GM12878 (cell line): Measurements from ENCODE around the gene SLCO2A1. TPM values are rescaled to one million over a fixed set of nuclear protein-coding genes. Genes with fewer than 3 reads are reported as not detected.

ENCODE experiments used
- ATAC-seq: fragments of 200-7000 bp; cut with Tn5 transposase; 3 replicates; pipeline ENCODE4 v1.9.1; 2020; ENCODE audit warnings: mild to moderate bottlenecking, moderate library complexity
- BruUV-seq: library from RNA; stranded (reverse); fragments of 400-500 nt; replicated peaks from 2 replicates; lab custom pipeline; 2021; lab: Mats Ljungman, UMichigan
- CTCF ChIA-PET: fragments of 300-600 bp; sonication (Branson Sonifier 250); formaldehyde crosslinking; extraction: SDS; loops from one replicate; lab custom pipeline; 2021; ENCODE audit warnings: inconsistent platforms; lab: Yijun Ruan, JAX
- POLR2A ChIA-PET: fragments of 350-600 bp; formaldehyde crosslinking; extraction: SDS; loops from one replicate; lab custom pipeline; 2021; ENCODE audit warnings: inconsistent platforms; lab: Charles Lee
- RAD21 ChIA-PET: fragments of 300-600 bp; sonication (Branson Sonifier 250); formaldehyde crosslinking; loops from one replicate; lab custom pipeline; 2023; ENCODE audit warnings: antibody characterized with exemption; ENCODE audit not compliant: unreplicated experiment; lab: Charles Lee
- SMC1A ChIA-PET: fragments of 300-600 bp; sonication (Branson Sonifier 250); formaldehyde crosslinking; loops from one replicate; lab custom pipeline; 2023; ENCODE audit not compliant: unreplicated experiment, uncharacterized antibody; lab: Charles Lee
- DNase-seq: peaks from one replicate; pipeline ENCODE4 v3.0.0-alpha.2; 2011; ENCODE audit warnings: low read depth, low spot score
- FAIRE-seq: peaks from 3 replicates; lab custom pipeline; 2011; peaks lifted over from hg19 to GRCh38; lab: Jason Lieb, UNC
- H2AFZ ChIP-seq: 2 replicates; pipeline ENCODE4 v1.6.0; 2011; ENCODE audit warnings: low read depth, low read length, control low read depth; ENCODE audit not compliant: control insufficient read depth
- H3K27ac ChIP-seq: 2 replicates; pipeline ENCODE4 v1.5.1; 2011; ENCODE audit warnings: control low read depth; ENCODE audit not compliant: control insufficient read depth, insufficient read depth
- H3K27me3 ChIP-seq, 2 experiments: replicated peaks in 1 of 2; 2 replicates each; pipeline versions ENCODE4 v1.6.0 to v1.6.1; 2011; ENCODE audit warnings: low read length in 1 of 2; ENCODE audit not compliant: control insufficient read depth in 2 of 2, insufficient read depth in 2 of 2
- H3K36me3 ChIP-seq, 2 experiments: 2 replicates each; pipeline ENCODE4 v1.5.1; 2011; ENCODE audit warnings: low read length in 1 of 2; ENCODE audit not compliant: control insufficient read depth in 2 of 2, insufficient read depth in 2 of 2
- H3K4me1 ChIP-seq: 2 replicates; pipeline ENCODE4 v1.6.1; 2011; ENCODE audit warnings: mild to moderate bottlenecking, low read length, moderate library complexity, mixed read lengths; ENCODE audit not compliant: control insufficient read depth, insufficient read depth
- H3K4me2 ChIP-seq: 2 replicates; pipeline ENCODE4 v1.6.0; 2011; ENCODE audit warnings: control low read depth; ENCODE audit not compliant: control insufficient read depth, insufficient read depth
- H3K4me3 ChIP-seq: fragments of 200-600 bp; sonication (generic); 2 replicates; pipeline ENCODE4 v1.5.1; 2016
- H3K79me2 ChIP-seq: 2 replicates; pipeline ENCODE4 v1.6.0; 2011; ENCODE audit warnings: low read length; ENCODE audit not compliant: control insufficient read depth, insufficient read depth
- H3K9ac ChIP-seq: 2 replicates; pipeline ENCODE4 v1.8.0; 2011; ENCODE audit warnings: low read length, control low read depth, mixed read lengths; ENCODE audit not compliant: control insufficient read depth, insufficient read depth
- H3K9me3 ChIP-seq: replicated peaks from 3 replicates; pipeline ENCODE4 v1.5.1; 2011; ENCODE audit warnings: mild to moderate bottlenecking, low read length; ENCODE audit not compliant: control insufficient read depth, insufficient read depth
- H4K20me1 ChIP-seq: 2 replicates; pipeline ENCODE4 v1.6.0; 2011; ENCODE audit not compliant: control insufficient read depth, insufficient read depth
- EZH2 ChIP-seq: IDR thresholded peaks from 2 replicates; pipeline ENCODE4 v1.6.1; 2012; ENCODE audit warnings: low read depth, mild to moderate bottlenecking, control low read depth, inconsistent platforms, low read length, borderline replicate concordance; ENCODE audit not compliant: control insufficient read depth
- GATAD2B ChIP-seq: fragments of 450-650 bp; conservative IDR thresholded peaks from 2 replicates; pipeline ENCODE4 v1.6.1; 2017; ENCODE audit warnings: low read depth, mild to moderate bottlenecking, moderate library complexity
- HDGF ChIP-seq: fragments of 450-650 bp; IDR thresholded peaks from 2 replicates; pipeline ENCODE4 v1.6.1; 2016; ENCODE audit warnings: antibody characterized with exemption
- IKZF2 ChIP-seq, 2 experiments: fragments of 450-650 bp; IDR thresholded peaks; 2 replicates each; pipeline ENCODE4 v1.6.1; 2017; ENCODE audit warnings: mild to moderate bottlenecking in 2 of 2, moderate library complexity in 2 of 2
- NFYA ChIP-seq: IDR thresholded peaks from 2 replicates; pipeline ENCODE4 v1.6.1; 2011; ENCODE audit warnings: low read depth, mild to moderate bottlenecking, low read length, improper control_type of control experiment, borderline replicate concordance
- SMC3 ChIP-seq: IDR thresholded peaks from 2 replicates; pipeline ENCODE4 v1.6.1; 2011; ENCODE audit warnings: low read length, improper control_type of control experiment, borderline replicate concordance
- SUPT20H ChIP-seq: IDR thresholded peaks from 2 replicates; pipeline ENCODE4 v1.6.1; 2011; ENCODE audit warnings: low read depth, mild to moderate bottlenecking, low read length, moderate library complexity, borderline replicate concordance; ENCODE audit not compliant: control insufficient read depth
- TAF1 ChIP-seq: IDR thresholded peaks from 2 replicates; pipeline ENCODE4 v1.6.1; 2011; ENCODE audit warnings: mild to moderate bottlenecking, low read depth, low read length, borderline replicate concordance
- TARDBP ChIP-seq: IDR thresholded peaks from 2 replicates; pipeline ENCODE4 v1.6.1; 2016; ENCODE audit warnings: borderline replicate concordance
- ZNF384 ChIP-seq: IDR thresholded peaks from 2 replicates; pipeline ENCODE4 v1.6.1; 2012; ENCODE audit warnings: low read depth, mild to moderate bottlenecking, low read length, improper control_type of control experiment, borderline replicate concordance
- ZNF687 ChIP-seq: fragments of 450-650 bp; IDR thresholded peaks from 2 replicates; pipeline ENCODE4 v1.6.1; 2017; ENCODE audit warnings: mild to moderate bottlenecking, moderate library complexity
- WGBS: methylation state at CpG from one replicate; pipeline ENCODE4 v1.1.6; 2016; ENCODE audit warnings: low lambda C conversion rate; ENCODE audit not compliant: insufficient replicate concordance, insufficient coverage; ENCODE audit errors: missing lambda C conversion rate; 5-methylcytosine and 5-hydroxymethylcytosine counted together
- in situ Hi-C: fragments of 300-500 bp; cut with MboI; formaldehyde crosslinking; loops from 9 replicates; pipeline ENCODE4 v1.14.3; 2018; ENCODE audit warnings: mixed read lengths
- intact Hi-C: fragments of 100-400 bp; cut with micrococcal nuclease; formaldehyde crosslinking; loops from one replicate; pipeline ENCODE4 v1.14.2; 2022; ENCODE audit not compliant: unreplicated experiment
- polyA plus RNA-seq, 11 experiments: library from polyadenylated mRNA; depleted of rRNA in 4 of 11; unstranded in 6 of 11; stranded (reverse) in 5 of 11; fragments of >200 nt; fragmentation: Nextera tagmentation in 4 of 11; fragmentation: Illumina TruSeq in 1 of 11; extraction: Ambion mirVana in 4 of 11; extraction: Trizol in 1 of 11; gene quantifications; 1 replicate in 1 of 11; 2 replicates in 10 of 11; pipeline versions ENCODE4 v1.2.1 to v1.2.3, GENCODE V29; 2011 to 2016; ENCODE audit warnings: inconsistent platforms in 2 of 11, missing spikeins in 2 of 11, low read depth in 1 of 11
- total RNA-seq, 4 experiments: library from RNA; depleted of rRNA in 3 of 4; stranded (reverse); fragments of >200 nt in 3 of 4; fragmentation: Illumina TruSeq in 1 of 4; extraction: Trizol in 1 of 4; gene quantifications; 2 replicates each; pipeline versions ENCODE4 v1.2.1 to v1.2.3, GENCODE V29; 2013 to 2021
- TF ChIP-seq, protein P1 (sequence below): fragments of 450-650 bp; IDR thresholded peaks from 2 replicates; pipeline ENCODE4 v1.6.1; 2014; ENCODE audit warnings: mild to moderate bottlenecking
- TF ChIP-seq, protein P2 (sequence below): IDR thresholded peaks from 2 replicates; pipeline ENCODE4 v1.6.1; 2012; ENCODE audit warnings: low read depth, low read length, improper control_type of control experiment

Gene SLCO2A1
- total and polyA plus RNA-seq, 10 of the 15 experiments (the other 5 are each of a cell fraction or from before 2014, with no cell fraction given) = 0.05 TPM; not detected in 9

DNA sequence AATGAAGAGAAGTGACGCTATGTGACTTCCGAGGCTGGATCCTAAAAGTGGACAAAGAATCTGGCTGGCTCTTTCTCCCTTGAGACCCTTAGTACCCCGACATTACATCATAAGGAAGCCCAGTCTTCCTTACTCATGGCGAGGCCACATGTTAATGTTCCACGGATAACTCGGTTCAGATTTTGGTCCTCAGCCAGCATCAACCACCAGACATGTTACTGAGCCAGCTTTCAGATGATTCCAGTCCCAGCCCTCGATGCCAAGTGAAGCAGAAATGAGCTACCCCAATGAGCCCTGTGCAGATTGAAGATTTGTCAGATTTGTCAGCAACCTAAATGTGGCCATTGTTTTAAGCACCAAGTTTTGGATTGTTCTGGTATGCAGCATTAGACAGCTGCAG lies 46.6 kb downstream of the SLCO2A1 start:
- FAIRE-seq (no peak), ATAC-seq (no peak), DNase-seq (no peak)
- Histone ChIP-seq H3K79me2 (no peaks in the 10 kb centered on the region), H3K27me3 (peaks cover 0 to 4% of the 10 kb centered on the region in 2 experiments; a peak in 3 of 4 replicates), H3K4me1 (no peaks in the 10 kb centered on the region), H3K4me2 (no peak overlapping the region), H3K4me3 (no peak overlapping the region), H4K20me1 (no peaks in the 10 kb centered on the region), H3K9me3 (no peaks in the 10 kb centered on the region), H3K36me3 (no peaks in the 10 kb centered on the region), H3K27ac (no peak overlapping the region), H2AFZ (no peak overlapping the region), H3K9ac (no peak overlapping the region)
- no peak for TF ChIP-seq NFYA
- TF ChIP-seq ZNF384 = no peak
- TF ChIP-seq IKZF2 (IDR thresholded peaks at IDR 0.05) = no peak
- no peak for TF ChIP-seq GATAD2B
- TF ChIP-seq, protein P1, sequence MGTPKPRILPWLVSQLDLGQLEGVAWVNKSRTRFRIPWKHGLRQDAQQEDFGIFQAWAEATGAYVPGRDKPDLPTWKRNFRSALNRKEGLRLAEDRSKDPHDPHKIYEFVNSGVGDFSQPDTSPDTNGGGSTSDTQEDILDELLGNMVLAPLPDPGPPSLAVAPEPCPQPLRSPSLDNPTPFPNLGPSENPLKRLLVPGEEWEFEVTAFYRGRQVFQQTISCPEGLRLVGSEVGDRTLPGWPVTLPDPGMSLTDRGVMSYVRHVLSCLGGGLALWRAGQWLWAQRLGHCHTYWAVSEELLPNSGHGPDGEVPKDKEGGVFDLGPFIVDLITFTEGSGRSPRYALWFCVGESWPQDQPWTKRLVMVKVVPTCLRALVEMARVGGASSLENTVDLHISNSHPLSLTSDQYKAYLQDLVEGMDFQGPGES = no peak
- no peak for TF ChIP-seq ZNF687
- no peak for TF ChIP-seq EZH2
- TF ChIP-seq SMC3 = no peak
- TF ChIP-seq, protein P2, sequence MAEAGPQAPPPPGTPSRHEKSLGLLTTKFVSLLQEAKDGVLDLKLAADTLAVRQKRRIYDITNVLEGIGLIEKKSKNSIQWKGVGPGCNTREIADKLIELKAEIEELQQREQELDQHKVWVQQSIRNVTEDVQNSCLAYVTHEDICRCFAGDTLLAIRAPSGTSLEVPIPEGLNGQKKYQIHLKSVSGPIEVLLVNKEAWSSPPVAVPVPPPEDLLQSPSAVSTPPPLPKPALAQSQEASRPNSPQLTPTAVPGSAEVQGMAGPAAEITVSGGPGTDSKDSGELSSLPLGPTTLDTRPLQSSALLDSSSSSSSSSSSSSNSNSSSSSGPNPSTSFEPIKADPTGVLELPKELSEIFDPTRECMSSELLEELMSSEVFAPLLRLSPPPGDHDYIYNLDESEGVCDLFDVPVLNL = no peak
- no peak for TF ChIP-seq TARDBP
- no peak for TF ChIP-seq HDGF
- no peak for TF ChIP-seq TAF1
- TF ChIP-seq SUPT20H = no peak
- CTCF ChIA-PET = no interaction called here
- no TSS peak for BruUV-seq
- RAD21 ChIA-PET = no interaction called here
- intact Hi-C loops (no loop called here), in situ Hi-C loops (no loop called here)
- POLR2A ChIA-PET = no interaction called here
- WGBS = 20% methylated on average over 7 of the region's 7 CpGs
- SMC1A ChIA-PET = no interaction called here
